Measurements from ENCODE around the gene RBM14. TPM values are rescaled to one million over a fixed set of nuclear protein-coding genes. Genes with fewer than 3 reads are reported as not detected.
"Not testable (repeated sequence)": the region's sequence is repeated elsewhere in the genome, so short reads cannot be mapped to it uniquely, and the experiment has no call there.

The RBM14 gene
- total and polyA plus RNA-seq, 9 donors, result 28.9 to 89.6 (median 58.6) TPM

DNA sequence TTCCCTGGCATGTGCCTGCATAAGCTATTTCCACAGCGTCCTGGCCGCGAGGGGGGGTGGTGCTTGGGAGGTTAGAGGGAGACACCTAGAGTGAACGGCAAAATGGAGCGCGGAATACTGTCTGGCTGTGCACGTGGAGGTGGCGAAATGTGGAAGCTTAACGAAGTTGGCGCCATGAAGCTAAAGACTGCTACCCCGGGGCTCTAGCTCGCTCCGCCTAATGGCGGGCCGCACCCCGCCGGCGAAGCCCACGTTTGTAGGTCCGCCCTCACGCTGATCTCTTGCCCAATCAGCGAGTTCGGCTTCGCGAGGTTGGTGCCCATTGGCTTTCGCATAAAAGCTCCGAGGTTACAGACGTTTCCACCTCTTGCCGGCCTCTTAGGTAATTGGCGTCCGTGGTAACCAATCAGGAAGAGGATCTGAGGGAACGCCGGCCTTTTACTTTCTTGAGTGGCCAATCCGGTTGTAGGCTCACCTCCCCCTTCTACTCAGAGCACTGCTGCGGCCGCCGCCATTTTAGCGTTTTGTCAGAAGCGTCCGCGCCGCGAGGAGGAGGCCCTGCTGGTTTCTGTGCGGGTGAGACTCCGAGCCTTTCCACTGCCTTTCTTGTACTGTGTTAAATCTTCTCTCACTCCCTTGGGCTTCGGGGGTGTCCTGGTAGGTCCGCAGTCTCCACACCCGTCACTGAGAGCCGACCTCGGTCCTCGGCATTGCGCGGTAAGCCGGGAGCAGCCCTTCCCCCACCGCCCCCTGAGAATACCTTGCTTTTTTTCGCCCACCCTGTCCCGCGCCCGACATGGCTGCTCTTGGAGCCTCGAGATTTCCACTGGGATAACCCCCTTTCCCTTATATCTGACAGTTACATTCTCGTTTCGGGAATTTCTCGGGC lies 22.0 kb downstream of the RBM14 start, which contains the start of gene RBM4:
RBM4 (plus strand) TSS at position 527 of the 889 bp plus-strand sequence. CDS start 1,009 bp downstream, outside the sequence.
- peak; percentile 95 to 99 (median 96) for DNase-seq
- peaks cover 10% of the 10 kb centered on the region for H3K4me1 ChIP-seq (ENCODE audit: insufficient read depth)
- peak; percentile 95 for TF ChIP-seq POLR2A (IDR thresholded peaks at IDR 0.05)
- TF ChIP-seq, protein P1, sequence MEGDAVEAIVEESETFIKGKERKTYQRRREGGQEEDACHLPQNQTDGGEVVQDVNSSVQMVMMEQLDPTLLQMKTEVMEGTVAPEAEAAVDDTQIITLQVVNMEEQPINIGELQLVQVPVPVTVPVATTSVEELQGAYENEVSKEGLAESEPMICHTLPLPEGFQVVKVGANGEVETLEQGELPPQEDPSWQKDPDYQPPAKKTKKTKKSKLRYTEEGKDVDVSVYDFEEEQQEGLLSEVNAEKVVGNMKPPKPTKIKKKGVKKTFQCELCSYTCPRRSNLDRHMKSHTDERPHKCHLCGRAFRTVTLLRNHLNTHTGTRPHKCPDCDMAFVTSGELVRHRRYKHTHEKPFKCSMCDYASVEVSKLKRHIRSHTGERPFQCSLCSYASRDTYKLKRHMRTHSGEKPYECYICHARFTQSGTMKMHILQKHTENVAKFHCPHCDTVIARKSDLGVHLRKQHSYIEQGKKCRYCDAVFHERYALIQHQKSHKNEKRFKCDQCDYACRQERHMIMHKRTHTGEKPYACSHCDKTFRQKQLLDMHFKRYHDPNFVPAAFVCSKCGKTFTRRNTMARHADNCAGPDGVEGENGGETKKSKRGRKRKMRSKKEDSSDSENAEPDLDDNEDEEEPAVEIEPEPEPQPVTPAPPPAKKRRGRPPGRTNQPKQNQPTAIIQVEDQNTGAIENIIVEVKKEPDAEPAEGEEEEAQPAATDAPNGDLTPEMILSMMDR (IDR thresholded peaks at IDR 0.05), result peak in 2 of 3 donors; percentile 20 to 23
- TF ChIP-seq EP300 (IDR thresholded peaks at IDR 0.05), result peak; percentile 10
- no peaks in the 10 kb centered on the region for H3K9me3 ChIP-seq
- H3K27ac ChIP-seq, result peak within 1 kb of the TSS; percentile 72 to 80
- 0 to 1% (median 0%) methylated on average over 63 of the region's 63 CpGs for WGBS, 3 donors
- H3K36me3 ChIP-seq, result no peaks in the 10 kb centered on the region
- H3K27me3 ChIP-seq, result no peaks in the 10 kb centered on the region
- H3K4me3 ChIP-seq, result peak within 1 kb of the TSS; percentile 87
- intact Hi-C loops (cut with DNase I), result no loop called here

DNA sequence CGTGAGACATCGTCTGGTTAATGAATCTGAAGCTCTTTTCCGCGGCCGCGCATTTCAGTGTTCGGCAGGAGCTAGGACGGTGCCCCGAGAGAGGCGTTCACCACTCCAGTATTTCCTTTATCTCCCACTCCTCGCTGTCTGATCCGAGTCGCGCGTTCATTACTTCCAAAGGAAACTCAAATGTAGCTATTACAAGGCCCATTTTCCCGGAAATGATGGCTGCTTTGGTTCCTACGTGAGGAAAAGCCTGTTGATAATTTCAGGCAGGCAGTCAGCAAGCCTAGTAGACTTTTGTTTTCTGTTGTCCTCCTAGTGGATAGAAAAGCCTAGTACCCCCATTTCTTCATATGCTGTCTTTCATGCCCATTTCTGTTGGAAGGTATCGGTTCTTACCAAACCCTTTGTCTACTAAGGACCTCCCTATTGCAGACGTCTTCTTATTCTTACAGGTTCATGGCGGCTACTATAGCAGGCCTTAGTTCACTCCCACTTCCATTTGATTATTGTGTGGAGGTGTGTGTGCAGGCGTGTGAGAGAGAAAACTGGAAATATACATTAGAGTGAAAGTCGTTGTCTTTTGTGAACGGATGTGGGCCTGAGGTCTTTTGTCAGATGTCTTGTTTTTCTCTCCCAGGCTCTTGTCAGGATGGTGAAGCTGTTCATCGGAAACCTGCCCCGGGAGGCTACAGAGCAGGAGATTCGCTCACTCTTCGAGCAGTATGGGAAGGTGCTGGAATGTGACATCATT lies 22.8 kb downstream of the RBM14 start:
- no peak for DNase-seq
- H3K36me3 ChIP-seq, result no peaks in the 10 kb centered on the region
- no peaks in the 10 kb centered on the region for H3K27me3 ChIP-seq
- peak overlapping the region; percentile 87 for H3K4me3 ChIP-seq
- H3K9me3 ChIP-seq, result no peaks in the 10 kb centered on the region
- intact Hi-C loops (cut with DNase I), result no loop called here
- TF ChIP-seq POLR2A (IDR thresholded peaks at IDR 0.05) (no peak), EP300 (IDR thresholded peaks at IDR 0.05) (no peak)
- TF ChIP-seq, protein P1 (IDR thresholded peaks at IDR 0.05), result no peak
- WGBS, 3 donors, result 1 to 2% (median 2%) methylated on average over 27 of the region's 27 CpGs
- H3K27ac ChIP-seq, result peak overlapping the region; percentile 72 to 80
- peaks cover 18% of the 10 kb centered on the region for H3K4me1 ChIP-seq (ENCODE audit: insufficient read depth)

- H3K27ac ChIP-seq; H3K36me3 ChIP-seq; intact Hi-C loops (cut with DNase I); H3K9me3 ChIP-seq; H3K27me3 ChIP-seq; DNase-seq: not testable (repeated sequence)
- 24 to 46% (median 31%) methylated on average over 9 to 10 of the region's 10 CpGs for WGBS, 3 donors
- H3K4me1 ChIP-seq (ENCODE audit: insufficient read depth), result peaks cover 18% of the 10 kb centered on the region
- peak overlapping the region; percentile 87 for H3K4me3 ChIP-seq
These were observed 23.4 kb downstream of the RBM14 start for GRCh38 chr11:66639814-66640340.

- TF ChIP-seq POLR2A (IDR thresholded peaks at IDR 0.05) (no peak), EP300 (IDR thresholded peaks at IDR 0.05) (no peak)
- TF ChIP-seq, protein P1 (IDR thresholded peaks at IDR 0.05), result no peak
- no peaks in the 10 kb centered on the region for H3K27me3 ChIP-seq
- H3K4me1 ChIP-seq (ENCODE audit: insufficient read depth), result peaks cover 27% of the 10 kb centered on the region
- peak overlapping the region; percentile 20 for H3K4me3 ChIP-seq
- H3K9me3 ChIP-seq, result no peaks in the 10 kb centered on the region
- intact Hi-C loops (cut with DNase I), result loop anchor here in 1 of 4 donors (1.0 kb wide), 1 partner anchor 30 kb away; no protein-coding TSS in a partner anchor
- no peak overlapping the region for H3K27ac ChIP-seq
- WGBS, 3 donors, result 6 to 13% (median 11%) methylated on average over 3 of the region's 3 CpGs
- H3K36me3 ChIP-seq, result no peaks in the 10 kb centered on the region
- DNase-seq, result no peak
These were observed 25.4 kb downstream of the RBM14 start for GRCh38 chr11:66641834-66642233.
